H1 (cell line): ENCODE data around the gene P2RX1. TPM values are rescaled to one million over a fixed set of nuclear protein-coding genes. Genes with fewer than 3 reads are reported as not detected.

Experiments used
- BRCA1 ChIP-seq: IDR thresholded peaks from 2 replicates; pipeline ENCODE4 v1.6.1; 2012; ENCODE audit warnings: low read depth, low read length, improper control_type of control experiment
- POLR2AphosphoS5 ChIP-seq: IDR thresholded peaks from 2 replicates; pipeline ENCODE4 v1.6.1; 2011; ENCODE audit warnings: low read depth, low read length
- RNF2 ChIP-seq: fragments of 200-900, 300-1000 bp; sonication (generic); IDR thresholded peaks from 2 replicates; pipeline ENCODE4 v1.7.1; 2016; ENCODE audit warnings: borderline replicate concordance, low read depth, mild to moderate bottlenecking, antibody characterized with exemption, low read length; ENCODE audit not compliant: poor library complexity, severe bottlenecking; ENCODE audit errors: missing control alignments
- USF2 ChIP-seq: IDR thresholded peaks from 2 replicates; pipeline ENCODE4 v1.6.1; 2011; ENCODE audit warnings: low read length, improper control_type of control experiment
- polyA plus RNA-seq, 7 experiments: library from polyadenylated mRNA; depleted of rRNA in 3 of 7; stranded (reverse) in 5 of 7; unstranded in 2 of 7; fragments of >200 nt in 5 of 7; fragments of 200-250 nt in 2 of 7; gene quantifications; 1 replicate in 5 of 7; 2 replicates in 1 of 7; 4 replicates in 1 of 7; pipeline versions ENCODE4 v1.2.1 to v1.2.3, GENCODE V29; 2011 to 2013; ENCODE audit warnings: missing spikeins in 2 of 7, mixed read lengths in 2 of 7
- total RNA-seq: library from RNA; stranded (reverse); fragmentation: NEBNext Ultra II Directional; extraction: Animal tissue kit (Norgen Biotek cat#: 25700); gene quantifications from 2 replicates; pipeline ENCODE4 v1.2.1, GENCODE V29; 2021

The P2RX1 gene
- total and polyA plus RNA-seq, 2 of the 8 experiments (the other 6 are each of a cell fraction or from before 2014, with no cell fraction given): 0.45 to 1.1 TPM

- TF ChIP-seq RNF2: no peak
- TF ChIP-seq BRCA1: no peak
- TF ChIP-seq USF2: no peak
- TF ChIP-seq POLR2AphosphoS5: no peak
These were observed 64.7 kb downstream of the P2RX1 start (continued) for GRCh38 chr17:3851461-3852100.
